Coronary artery (tissue), 2 donors: ENCODE results near the gene SCTR.

Experiments
- DNase-seq: peaks from one replicate; pipeline ENCODE4 v3.0.0-alpha.2; 2017; ENCODE audit warnings: low spot score
- H3K27ac ChIP-seq, 2 donors: fragments of 200-600 bp; sonication (generic); one replicate each; pipeline ENCODE4 v1.5.1; 2016 to 2019
- H3K4me3 ChIP-seq: fragments of 200-600 bp; sonication (generic); 2 replicates; pipeline ENCODE4 v1.5.1; 2016; ENCODE audit warnings: mild to moderate bottlenecking, moderate library complexity
- CTCF ChIP-seq: fragments of 200-600 bp; sonication (generic); IDR thresholded peaks from one replicate; pipeline ENCODE4 v1.5.1; 2019; ENCODE audit warnings: antibody characterized with exemption

Gene SCTR

GRCh38 chr2:119440501-119440870, 83.8 kb downstream of the SCTR start:
- Histone ChIP-seq H3K27ac (no peak overlapping the region), H3K4me3 (no peak overlapping the region)
- no peak for DNase-seq
- TF ChIP-seq CTCF = no peak

GRCh38 chr2:119439574-119440500, 84.4 kb downstream of the SCTR start:
- DNase-seq = no peak
- no peak for TF ChIP-seq CTCF
- Histone ChIP-seq H3K27ac (no peak overlapping the region), H3K4me3 (no peak overlapping the region)

- DNase-seq = no peak
- no peak overlapping the region for H3K27ac ChIP-seq
- TF ChIP-seq CTCF = no peak
- no peak overlapping the region for H3K4me3 ChIP-seq
These were observed 85.5 kb downstream of the SCTR start for GRCh38 chr2:119438726-119439284.

- no peak for TF ChIP-seq CTCF
- Histone ChIP-seq H3K4me3 (no peak overlapping the region), H3K27ac (no peak overlapping the region)
- no peak for DNase-seq
These were observed 86.1 kb downstream of the SCTR start for GRCh38 chr2:119438128-119438656.

GRCh38 chr2:119436993-119437772, 87.1 kb downstream of the SCTR start:
- TF ChIP-seq CTCF = no peak
- no peak overlapping the region for H3K27ac ChIP-seq
- DNase-seq = no peak

GRCh38 chr2:119435953-119436297, 88.4 kb downstream of the SCTR start:
- no peak for DNase-seq
- H3K4me3 ChIP-seq = no peak overlapping the region
- TF ChIP-seq CTCF = no peak
- no peak overlapping the region for H3K27ac ChIP-seq

More at GRCh38 chr2:119436993-119437772, 87.1 kb downstream of the SCTR start:
- H3K4me3 ChIP-seq = no peak overlapping the region
